D341Med (cell line): ENCODE data around the gene ERG28.
"Not testable (repeated sequence)": the region's sequence is repeated elsewhere in the genome, so short reads cannot be mapped to it uniquely, and the experiment has no call there.

Experiments used
- DNase-seq: peaks from one replicate; pipeline ENCODE4 v3.0.0; 2012; ENCODE audit warnings: low spot score

The ERG28 gene

DNA sequence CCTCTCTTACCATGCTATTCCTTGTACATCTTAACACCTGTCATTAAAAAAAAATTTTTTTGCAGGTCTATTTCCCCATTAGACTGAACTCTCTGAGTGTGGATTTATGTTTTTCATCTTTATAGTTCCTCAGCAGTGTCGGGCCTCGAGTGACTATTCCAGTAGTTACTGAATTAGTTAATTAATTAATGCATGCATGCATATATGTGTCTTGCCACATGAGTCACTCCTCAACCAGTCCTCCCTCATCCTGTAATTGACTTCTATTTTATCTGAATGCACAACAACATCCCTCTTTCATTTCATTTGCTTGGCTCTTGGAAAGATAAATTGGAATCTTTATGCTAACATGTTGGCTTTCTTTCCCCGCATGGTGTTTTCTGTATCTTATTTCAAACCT lies 35.6 kb downstream of the ERG28 start:
- no peak for DNase-seq

DNA sequence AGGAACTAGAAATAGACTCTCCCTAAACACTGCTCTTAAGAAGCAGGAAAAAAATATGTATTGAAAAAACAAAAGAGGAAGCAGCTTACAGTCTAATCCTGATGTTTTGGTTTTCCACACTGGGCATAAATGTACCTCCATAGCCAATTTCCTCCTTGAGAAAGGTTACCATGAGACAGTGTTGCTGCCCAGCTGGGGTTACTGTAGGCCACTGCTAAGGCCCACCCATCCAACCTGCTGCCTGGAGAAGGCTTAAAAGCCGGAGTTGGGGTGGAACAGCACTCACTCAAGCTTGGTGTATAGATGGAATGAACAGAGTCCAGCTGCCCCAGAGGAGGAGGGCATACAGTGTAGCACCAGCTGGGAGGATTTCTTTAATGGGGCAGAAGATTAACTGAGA lies 41.1 kb downstream of the ERG28 start:
- no peak for DNase-seq

DNA sequence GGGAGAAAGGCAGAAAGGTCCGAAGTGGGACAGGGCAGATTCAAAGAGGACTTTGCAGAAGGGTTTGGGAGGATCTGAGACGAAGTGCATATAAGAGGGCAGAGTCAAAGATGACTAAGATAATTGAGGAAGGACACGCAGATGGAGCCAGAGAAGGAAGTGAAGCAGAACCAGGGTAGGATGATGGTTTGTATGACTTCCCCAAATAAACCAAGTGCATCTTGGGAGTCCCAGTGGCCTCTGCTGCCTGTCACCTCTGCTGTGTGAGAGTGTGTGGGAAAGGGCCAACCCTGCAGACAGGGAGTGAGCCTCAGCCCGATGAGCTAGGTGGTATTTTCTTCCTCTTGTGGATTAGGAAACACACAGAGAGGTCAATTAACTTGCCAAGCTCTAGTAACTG lies 45.5 kb downstream of the ERG28 start:
- no peak for DNase-seq

DNA sequence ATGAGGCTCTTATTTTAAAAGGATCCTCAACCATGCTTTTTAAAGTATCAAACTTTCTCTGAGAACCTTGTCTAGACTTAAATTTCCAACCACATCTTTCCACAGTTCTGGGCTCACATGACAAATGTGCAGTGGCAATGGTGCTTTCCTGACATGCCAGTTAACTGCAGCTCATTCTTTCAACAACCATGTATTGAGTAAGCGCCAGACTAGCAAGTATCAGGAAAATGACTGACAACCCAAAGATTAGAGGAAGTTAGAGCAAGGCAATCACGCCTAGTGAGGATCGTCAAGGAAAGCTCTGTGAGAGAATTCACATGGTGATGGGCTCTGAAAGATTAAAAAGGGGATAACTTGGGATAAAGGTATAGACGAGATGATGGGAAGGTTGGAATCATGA lies 46.5 kb downstream of the ERG28 start:
- DNase-seq = no peak

DNA sequence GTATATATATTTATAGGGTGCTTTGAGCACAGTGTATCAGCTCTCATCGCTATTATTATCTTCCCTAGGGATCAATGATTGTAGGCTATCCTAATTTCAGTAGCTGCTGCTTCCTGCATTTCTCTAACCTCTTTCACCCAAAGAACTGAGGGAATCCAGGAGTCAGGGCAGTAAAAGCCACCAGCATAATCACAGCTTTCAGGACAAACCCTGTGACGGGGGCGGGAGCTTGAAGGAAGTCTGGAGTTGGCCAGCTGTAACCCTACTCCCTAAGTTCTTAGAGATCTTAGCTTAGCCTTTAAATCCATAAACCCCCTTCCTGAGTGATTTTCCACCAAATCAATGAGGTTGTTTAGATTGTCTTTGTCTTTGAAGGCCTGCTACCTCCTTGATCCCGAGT lies 48.5 kb downstream of the ERG28 start:
- DNase-seq = no peak

DNA sequence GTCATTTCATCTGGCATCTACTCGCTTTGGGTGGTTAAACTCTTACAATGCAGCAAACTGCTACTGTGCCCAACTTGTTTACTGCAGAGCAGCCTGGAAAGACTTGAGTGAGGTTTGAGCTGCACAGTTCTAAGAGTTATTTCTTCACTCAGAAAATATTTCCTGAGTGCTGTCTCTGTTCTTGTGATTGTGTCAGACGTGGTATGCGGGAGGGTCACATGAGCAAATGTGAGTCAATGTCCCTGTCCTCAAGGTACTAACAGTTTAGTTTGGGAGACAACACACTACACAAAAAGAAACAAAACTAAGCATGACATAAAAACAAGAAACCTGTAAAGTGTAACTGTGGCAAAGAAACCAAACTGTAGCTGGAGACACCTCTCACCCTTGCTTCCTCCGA lies 49.8 kb downstream of the ERG28 start:
- no peak for DNase-seq

DNA sequence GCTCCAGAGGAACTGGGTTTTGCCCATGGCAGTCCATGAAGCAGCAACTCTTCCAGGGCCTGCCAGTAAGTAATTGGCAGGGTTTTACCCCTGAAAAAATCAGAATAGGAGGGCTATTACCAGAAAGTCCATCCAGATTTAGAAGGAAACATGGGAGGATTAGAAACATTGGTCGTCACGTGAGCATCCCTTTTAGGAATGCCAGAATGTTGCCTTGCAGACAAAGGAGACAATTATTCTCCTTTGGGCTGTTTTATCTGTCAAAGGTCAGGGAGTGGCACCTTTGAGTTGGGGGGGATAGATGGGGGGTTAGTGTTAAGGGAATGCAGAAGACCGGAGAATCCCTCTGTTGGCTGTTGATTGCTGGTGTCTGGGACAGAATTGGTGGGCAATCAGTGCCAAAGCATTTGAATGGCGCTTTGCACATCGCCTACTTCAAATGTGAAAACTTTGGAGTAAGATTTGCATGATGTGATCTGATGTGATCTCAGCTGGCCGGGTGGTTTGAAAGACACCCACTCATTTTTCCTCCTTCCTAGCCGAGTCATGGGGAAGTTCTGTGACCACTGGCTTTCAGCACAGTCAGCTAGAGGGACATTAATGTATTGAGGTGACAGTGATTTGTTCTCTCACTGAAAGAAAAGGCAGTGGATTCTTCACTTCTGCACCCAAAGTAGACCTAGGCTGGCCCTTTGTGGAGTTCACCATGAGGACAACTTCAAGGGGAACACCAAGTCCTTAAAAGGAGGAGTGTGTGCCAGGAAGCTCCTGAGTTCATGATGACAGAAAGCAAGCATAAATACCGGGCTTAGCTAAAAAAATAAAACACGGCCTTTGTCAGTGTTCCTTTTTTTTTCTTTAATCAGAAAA lies 50.8 kb downstream of the ERG28 start:
- no peak for DNase-seq

DNA sequence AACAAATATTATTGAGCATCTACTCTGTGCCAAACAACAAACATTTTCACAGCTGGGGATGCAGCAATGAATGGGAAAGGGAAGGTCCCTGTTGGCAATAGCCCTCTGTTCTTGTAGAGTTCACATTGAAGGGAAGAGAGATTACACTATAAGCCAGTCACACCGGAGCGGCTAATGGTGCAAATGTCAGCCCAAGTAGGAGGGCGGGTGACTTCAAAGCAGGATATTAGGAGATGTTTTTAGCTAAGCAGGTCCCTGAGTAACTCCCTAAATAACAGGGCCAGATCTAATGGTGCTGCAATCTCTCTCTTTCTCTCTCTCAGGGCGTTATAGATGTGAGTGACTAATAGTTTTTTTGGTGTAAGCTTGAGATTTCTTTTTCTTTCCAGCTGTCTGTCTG lies 51.6 kb downstream of the ERG28 start:
- no peak for DNase-seq

DNA sequence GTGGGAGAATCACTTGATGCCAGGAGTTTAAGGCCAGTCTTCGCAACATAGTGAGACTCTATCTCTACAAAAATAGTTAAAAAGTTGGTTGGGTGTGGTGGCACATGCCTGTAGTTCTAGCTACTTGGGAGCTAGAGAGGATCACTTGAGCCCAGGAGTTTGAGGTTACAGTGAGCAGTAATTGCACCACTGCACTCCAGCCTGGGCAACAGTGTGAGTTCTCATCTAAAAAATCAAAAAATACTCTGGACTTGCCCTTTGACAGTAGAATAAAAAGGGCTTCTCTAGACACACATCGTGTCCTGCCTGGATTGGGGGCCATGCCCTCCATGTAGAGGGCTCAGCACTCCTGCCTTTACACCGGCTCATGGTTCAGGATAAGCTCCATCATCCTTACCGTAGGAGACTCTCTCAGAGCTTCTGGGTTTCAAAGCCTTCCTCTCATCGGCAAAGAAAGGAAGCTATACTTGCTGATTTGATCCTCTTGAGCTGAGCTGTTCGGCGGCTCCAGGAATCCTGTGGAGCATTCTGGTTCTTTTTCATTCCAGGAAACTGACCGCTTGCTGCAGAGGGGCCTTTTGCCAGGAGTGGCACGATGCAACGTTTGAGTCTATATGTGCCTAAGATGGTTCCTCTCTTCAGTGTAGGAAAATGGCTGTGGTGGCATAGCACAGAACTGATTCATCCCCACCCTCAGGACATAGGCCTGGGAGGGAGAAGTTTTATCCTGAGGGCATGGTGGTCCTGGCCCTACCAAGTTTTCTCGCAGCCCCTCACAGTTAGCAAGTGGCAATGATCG lies 52.6 kb downstream of the ERG28 start:
- DNase-seq = no peak

DNA sequence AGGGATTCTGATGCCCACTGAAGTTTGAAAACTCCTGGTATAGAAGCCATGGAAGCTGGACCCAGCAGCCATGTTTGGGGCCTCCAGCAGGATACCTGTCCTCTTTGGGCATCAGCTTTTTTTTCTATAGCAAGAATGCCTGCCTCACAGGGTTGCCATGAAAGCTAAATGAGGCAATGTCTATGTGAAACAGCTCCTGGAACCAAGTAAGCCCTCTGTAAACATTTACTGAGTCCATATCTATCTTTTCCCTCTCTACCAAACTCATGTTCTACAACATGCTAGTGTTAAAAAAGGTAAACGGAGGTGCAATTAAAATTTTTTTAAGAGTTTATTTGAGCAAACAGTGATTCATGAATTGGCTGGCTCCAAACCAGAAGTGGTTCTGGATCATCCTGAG lies 53.6 kb downstream of the ERG28 start:
- no peak for DNase-seq

DNA sequence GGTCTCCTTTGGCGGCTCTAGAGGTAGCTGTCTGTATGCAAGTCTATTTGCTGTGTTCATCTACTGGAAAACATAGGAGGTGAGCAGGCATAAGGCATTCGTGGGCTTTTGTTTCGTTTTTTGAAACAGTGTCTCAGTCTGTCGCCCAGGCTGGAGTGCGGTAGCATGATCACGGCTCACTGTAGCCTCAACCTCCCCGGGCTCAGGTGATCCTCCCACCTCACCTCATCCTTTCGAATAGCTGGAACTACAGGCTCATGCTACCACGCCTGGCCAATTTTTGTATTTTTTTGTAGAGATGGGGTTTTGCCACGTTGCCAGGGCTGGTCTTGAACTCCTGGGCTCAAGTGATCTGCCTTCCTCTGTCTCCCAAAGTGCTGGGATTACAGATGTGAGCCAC lies 54.8 kb downstream of the ERG28 start:
- DNase-seq = no peak

DNA sequence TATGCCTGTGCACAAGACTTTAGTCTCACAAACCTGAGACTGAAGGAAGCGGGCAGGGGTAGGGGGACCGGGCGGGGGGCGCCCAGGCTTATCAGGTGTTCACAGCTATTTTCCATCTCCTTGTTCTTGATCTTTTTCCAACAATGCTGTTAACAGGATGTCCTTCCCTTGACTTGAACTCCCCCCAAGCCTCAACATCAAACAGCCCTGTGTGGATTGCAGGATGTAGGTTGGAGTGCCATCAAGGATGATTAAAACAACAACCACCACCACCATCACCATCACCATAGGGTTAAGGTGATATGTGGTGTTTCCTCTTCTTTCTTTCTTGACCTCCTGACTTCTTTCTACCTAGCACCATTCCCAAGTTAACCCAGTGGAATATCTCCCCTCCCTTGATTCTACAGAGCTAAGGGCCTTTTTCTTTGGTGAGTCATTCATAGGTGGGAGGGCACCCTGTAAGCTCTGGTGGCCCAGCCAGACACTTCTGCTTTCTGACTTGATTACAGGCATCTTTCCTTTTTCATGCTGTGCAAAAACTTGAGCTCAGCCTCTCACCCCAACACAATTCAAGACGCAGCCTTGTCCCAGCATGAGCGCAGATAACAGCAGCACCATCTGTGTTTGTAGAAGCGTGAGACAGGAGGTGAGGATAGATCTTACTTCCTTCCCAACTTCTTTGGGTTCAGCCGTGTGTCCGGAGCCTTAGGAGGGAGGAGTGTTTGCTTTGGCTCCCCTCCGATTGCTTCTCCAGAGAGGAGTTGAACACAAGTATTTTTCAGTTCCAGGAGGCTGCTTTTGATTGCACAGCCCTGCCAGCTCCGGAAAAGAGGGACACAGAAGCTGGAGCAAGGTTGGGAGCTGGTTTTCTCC lies 55.5 kb downstream of the ERG28 start:
- no peak for DNase-seq

DNA sequence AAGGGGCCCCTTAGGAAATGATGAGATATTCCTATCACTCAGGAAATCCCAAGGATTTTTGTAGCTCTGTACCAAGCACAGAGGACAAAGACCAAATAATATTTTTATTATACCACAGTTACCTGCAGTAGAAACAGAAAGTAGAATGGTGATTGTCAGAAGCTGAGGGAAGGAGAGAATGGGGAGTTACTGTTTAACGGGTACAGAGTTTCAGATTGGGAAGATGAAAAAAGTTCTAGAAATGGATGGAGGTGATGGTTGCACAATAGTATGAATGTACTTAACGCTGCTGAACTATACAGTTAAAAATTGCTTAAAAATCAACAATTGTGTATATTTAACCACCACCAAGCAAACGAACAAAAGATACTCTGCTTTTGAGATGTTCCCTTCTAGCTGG lies 58.2 kb downstream of the ERG28 start:
- no peak for DNase-seq

DNA sequence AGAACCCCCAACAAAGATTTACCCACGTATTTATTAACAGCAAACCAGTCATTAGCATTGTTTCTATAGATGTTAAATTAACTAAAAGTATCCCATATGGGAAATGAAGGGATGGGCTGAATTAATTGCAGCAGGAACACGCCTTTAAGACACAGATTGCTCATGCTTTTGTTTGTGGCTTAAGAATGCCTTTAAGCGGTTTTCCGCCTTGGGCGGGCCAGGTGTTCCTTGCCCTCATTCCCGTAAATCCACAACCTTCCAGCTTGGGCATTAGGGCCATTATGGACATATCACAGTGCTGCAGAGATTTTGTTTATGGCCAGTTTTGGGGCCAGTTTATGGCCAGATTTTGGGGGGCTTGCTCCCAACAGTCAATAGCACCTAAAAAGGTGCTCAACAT lies 59.6 kb downstream of the ERG28 start:
- not testable (repeated sequence) for DNase-seq

DNA sequence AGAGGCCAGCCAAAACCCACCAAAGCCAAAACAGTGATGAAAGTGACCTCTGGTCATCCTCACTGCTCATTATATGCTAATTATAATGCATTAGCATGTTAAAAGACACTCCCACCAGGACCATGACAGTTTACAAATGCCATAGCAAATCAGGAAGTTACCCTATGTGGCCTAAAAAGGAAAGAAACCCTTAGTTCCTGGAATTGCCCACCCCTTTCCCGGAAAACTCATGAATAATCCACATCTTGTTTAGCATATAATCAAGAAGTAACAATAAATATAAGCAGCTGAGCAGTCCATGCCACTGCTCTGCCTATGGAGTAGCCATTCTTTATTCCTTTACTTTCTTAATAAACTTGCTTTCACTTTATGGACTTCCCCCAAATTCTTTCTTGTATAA lies 60.6 kb downstream of the ERG28 start:
- not testable (repeated sequence) for DNase-seq
